OCI-LY3 (cell line): ENCODE measurements around the gene DDX25.

Experiments
- H2AFZ ChIP-seq: fragments of 200-600, 300-600 bp; shearing (Covaris generic); 2 replicates; pipeline ENCODE4 v1.6.0; 2014; ENCODE audit warnings: antibody characterized with exemption, low read depth, low read length
- H3K27ac ChIP-seq: fragments of 200-600, 300-600 bp; sonication (generic); 2 replicates; pipeline ENCODE4 v1.5.1; 2014; ENCODE audit warnings: mild to moderate bottlenecking, low read length, moderate library complexity, mixed read lengths
- H3K27me3 ChIP-seq: fragments of 200-600, 300-600 bp; sonication (generic); 2 replicates; pipeline ENCODE4 v1.6.1; 2014; ENCODE audit warnings: low read depth, low read length, mixed read lengths
- H3K36me3 ChIP-seq: fragments of 200-600, 300-600 bp; sonication (generic); replicated peaks from 2 replicates; pipeline ENCODE3; 2014; ENCODE audit warnings: low read depth, low read length, mixed read lengths
- H3K4me1 ChIP-seq: fragments of 300-600, 200-600 bp; sonication (generic); 2 replicates; pipeline ENCODE4 v1.6.1; 2014; ENCODE audit warnings: low read length, mixed read lengths
- H3K4me2 ChIP-seq: fragments of 200-600, 300-600 bp; sonication (generic); 2 replicates; pipeline ENCODE4 v1.6.1; 2014; ENCODE audit warnings: low read length, mixed read lengths
- H3K4me3 ChIP-seq: fragments of 300-600, 200-600 bp; sonication (generic); 2 replicates; pipeline ENCODE4 v1.5.1; 2014; ENCODE audit warnings: antibody characterized with exemption, mild to moderate bottlenecking, low read length, moderate library complexity
- H3K79me2 ChIP-seq: fragments of 300-600, 200-600 bp; shearing (Covaris generic); 2 replicates; pipeline ENCODE4 v1.6.1; 2014; ENCODE audit warnings: mild to moderate bottlenecking, low read length, mixed read lengths
- H3K9ac ChIP-seq: fragments of 300-600, 200-600 bp; shearing (Covaris generic); 2 replicates; pipeline ENCODE4 v1.6.0; 2014; ENCODE audit warnings: mild to moderate bottlenecking, low read length, moderate library complexity
- H3K9me3 ChIP-seq: fragments of 200-600, 300-600 bp; shearing (Covaris generic); 2 replicates; pipeline ENCODE4 v1.6.1; 2014; ENCODE audit warnings: low read length, mixed read lengths; ENCODE audit not compliant: insufficient read depth
- H4K20me1 ChIP-seq: fragments of 200-600, 300-600 bp; sonication (generic); 2 replicates; pipeline ENCODE4 v1.6.1; 2016; ENCODE audit warnings: low read length, mixed read lengths; ENCODE audit not compliant: insufficient read depth
- CTCF ChIP-seq: fragments of 200-600, 300-600 bp; sonication (generic); IDR thresholded peaks from 2 replicates; pipeline ENCODE4 v1.5.1; 2014; ENCODE audit warnings: antibody characterized with exemption, low read length, low read depth
- EZH2phosphoT487 ChIP-seq: fragments of 200-600 bp; shearing (Covaris generic); IDR thresholded peaks from 2 replicates; pipeline ENCODE4 v1.6.1; 2018; ENCODE audit warnings: antibody characterized with exemption, mixed run types, low read depth

DDX25 gene

GRCh38 chr11:125923012-125923579, 18.8 kb downstream of the DDX25 start:
- H3K4me1 ChIP-seq: 0 out of 2 replicates have a peak, but pooled peaks cover 4% of the 10 kb centered on the region
- no peak overlapping the region for H3K9ac ChIP-seq
- H3K9me3 ChIP-seq: no peaks in the 10 kb centered on the region
- peaks cover 49% of the 10 kb centered on the region for H3K27me3 ChIP-seq
- H3K4me2 ChIP-seq: peak overlapping the region; percentile 24; the same call in 1 of the 2 replicates
- TF ChIP-seq EZH2phosphoT487: no peak
- peak; percentile 81 for TF ChIP-seq CTCF
- no peaks in the 10 kb centered on the region for H3K79me2 ChIP-seq
- no peaks in the 10 kb centered on the region for H3K36me3 ChIP-seq
- no peak overlapping the region for H3K27ac ChIP-seq
- H4K20me1 ChIP-seq: no peaks in the 10 kb centered on the region
- no peak overlapping the region for H3K4me3 ChIP-seq
- no peak overlapping the region for H2AFZ ChIP-seq

DNA sequence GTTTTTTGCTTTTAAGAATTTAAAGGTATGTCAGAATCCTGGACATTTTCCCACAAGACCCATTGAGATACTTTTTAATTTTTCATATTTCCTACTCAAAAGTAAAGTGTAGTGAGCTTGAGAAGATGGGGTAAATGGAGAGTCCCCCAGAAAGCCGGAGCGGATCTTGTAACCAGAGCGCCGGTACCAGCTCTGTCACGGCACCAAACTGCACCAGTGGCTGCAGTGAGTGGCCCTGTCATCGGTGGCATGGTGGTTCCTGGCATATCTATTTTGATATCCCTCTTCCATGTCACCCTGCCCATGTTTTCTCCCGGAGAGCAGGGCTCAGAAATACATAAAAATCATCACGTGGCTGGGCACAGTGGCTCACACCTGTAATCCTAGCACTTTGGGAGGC, 19.3 kb downstream of the DDX25 start:
- peaks cover 53% of the 10 kb centered on the region for H3K27me3 ChIP-seq
- H2AFZ ChIP-seq: no peak overlapping the region

GRCh38 chr11:125924384-125925007, 20.2 kb downstream of the DDX25 start:
- Histone ChIP-seq H3K36me3 (no peaks in the 10 kb centered on the region), H3K4me1 (0 out of 2 replicates have a peak, but pooled peaks cover 4% of the 10 kb centered on the region), H4K20me1 (no peaks in the 10 kb centered on the region), H3K27ac (no peak overlapping the region), H3K9ac (no peak overlapping the region), H2AFZ (no peak overlapping the region), H3K79me2 (no peaks in the 10 kb centered on the region), H3K4me3 (no peak overlapping the region), H3K4me2 (no peak overlapping the region), H3K27me3 (peaks cover 55% of the 10 kb centered on the region), H3K9me3 (no peaks in the 10 kb centered on the region)
- TF ChIP-seq CTCF (no peak), EZH2phosphoT487 (no peak)

More for the DNA sequence above, 19.3 kb downstream of the DDX25 start:
- Histone ChIP-seq H3K4me3 (no peak overlapping the region), H3K79me2 (no peaks in the 10 kb centered on the region), H3K4me1 (0 out of 2 replicates have a peak, but pooled peaks cover 4% of the 10 kb centered on the region), H3K4me2 (no peak overlapping the region), H3K27ac (no peak overlapping the region), H3K36me3 (no peaks in the 10 kb centered on the region), H3K9me3 (no peaks in the 10 kb centered on the region), H3K9ac (no peak overlapping the region), H4K20me1 (no peaks in the 10 kb centered on the region)
- TF ChIP-seq CTCF (no peak), EZH2phosphoT487 (no peak)

- Histone ChIP-seq H3K27me3 (peaks cover 54% of the 10 kb centered on the region), H3K4me2 (no peak overlapping the region)
Observed at GRCh38 chr11:125925247-125925740, 21.0 kb downstream of the DDX25 start.

More at GRCh38 chr11:125925247-125925740, 21.0 kb downstream of the DDX25 start:
- Histone ChIP-seq H3K4me1 (0 out of 2 replicates have a peak, but pooled peaks cover 4% of the 10 kb centered on the region), H3K36me3 (no peaks in the 10 kb centered on the region), H3K9me3 (no peaks in the 10 kb centered on the region), H3K27ac (no peak overlapping the region), H3K9ac (no peak overlapping the region), H3K79me2 (no peaks in the 10 kb centered on the region), H4K20me1 (no peaks in the 10 kb centered on the region), H3K4me3 (no peak overlapping the region), H2AFZ (no peak overlapping the region)
- TF ChIP-seq CTCF: no peak
- no peak for TF ChIP-seq EZH2phosphoT487
